GM21717 (cell line): ENCODE results near the gene SPEG.
"Not testable (repeated sequence)": the region's sequence is repeated elsewhere in the genome, so short reads cannot be mapped to it uniquely, and the experiment has no call there.

Experiments used
- ATAC-seq: cut with Tn5 transposase; IDR thresholded peaks from one replicate; pipeline ENCODE4 v1.9.1; 2021; ENCODE audit warnings: mild to moderate bottlenecking, moderate library complexity; ENCODE audit not compliant: unreplicated experiment

The SPEG gene

GRCh38 chr2:219434718-219435525, at the start of gene SPEG:
Gene SPEG, plus strand, starts transcription at chr2:219434843. Its CDS starts 135 bp downstream, at chr2:219434978.
- ATAC-seq: no peak

GRCh38 chr2:219384859-219385258, 49.8 kb upstream of the SPEG start:
- no peak for ATAC-seq

- ATAC-seq: no peak
These were observed 48.6 kb upstream of the SPEG start for GRCh38 chr2:219385958-219386520.

- no peak for ATAC-seq
These were observed 47.9 kb upstream of the SPEG start for GRCh38 chr2:219386532-219387280.

GRCh38 chr2:219387306-219388120, 47.1 kb upstream of the SPEG start, which contains the start of gene DNPEP:
Gene DNPEP, minus strand, starts transcription at chr2:219387912. Its CDS starts 118 bp downstream, at chr2:219387794.
- peak; percentile 64 for ATAC-seq

GRCh38 chr2:219388121-219388906, 46.3 kb upstream of the SPEG start:
- peak; percentile 81 for ATAC-seq

GRCh38 chr2:219388907-219389156, 45.8 kb upstream of the SPEG start:
- ATAC-seq: no peak

GRCh38 chr2:219392754-219393153, 41.9 kb upstream of the SPEG start:
- no peak for ATAC-seq

- ATAC-seq: not testable (repeated sequence)
These were observed 39.6 kb upstream of the SPEG start for GRCh38 chr2:219395056-219395455.

- no peak for ATAC-seq
These were observed 39.0 kb upstream of the SPEG start for GRCh38 chr2:219395609-219396008.

GRCh38 chr2:219396863-219397457, 37.7 kb upstream of the SPEG start:
- no peak for ATAC-seq

GRCh38 chr2:219398721-219399363, 35.8 kb upstream of the SPEG start:
- ATAC-seq: no peak

- no peak for ATAC-seq
These were observed 34.7 kb upstream of the SPEG start for GRCh38 chr2:219399716-219400478.

GRCh38 chr2:219400562-219400961, 34.1 kb upstream of the SPEG start:
- ATAC-seq: no peak

GRCh38 chr2:219401606-219402005, 33.0 kb upstream of the SPEG start:
- ATAC-seq: no peak

- ATAC-seq: peak; percentile 70
These were observed 31.8 kb upstream of the SPEG start for GRCh38 chr2:219402665-219403515.

- no peak for ATAC-seq
These were observed 30.8 kb upstream of the SPEG start for GRCh38 chr2:219403861-219404260.
